ES-I3 (cell line): Measurements from ENCODE around the gene FBXO31.
"Not testable (repeated sequence)": the region's sequence is repeated elsewhere in the genome, so short reads cannot be mapped to it uniquely, and the experiment has no call there.

Experiments used
- H3K36me3 ChIP-seq: 2 replicates; pipeline ENCODE4 v1.6.1; 2013; ENCODE audit warnings: mild to moderate bottlenecking, low read length, control low read depth, moderate library complexity; ENCODE audit not compliant: insufficient read depth
- H3K4me1 ChIP-seq: 2 replicates; pipeline ENCODE4 v1.6.1; 2013; ENCODE audit warnings: mild to moderate bottlenecking, control low read depth, low read length; ENCODE audit not compliant: insufficient read depth
- H3K9ac ChIP-seq: 2 replicates; pipeline ENCODE4 v1.6.1; 2013; ENCODE audit warnings: low read depth, mild to moderate bottlenecking, low read length, moderate library complexity
- H3K9me3 ChIP-seq: 2 replicates; pipeline ENCODE4 v1.6.1; 2013; ENCODE audit warnings: mild to moderate bottlenecking, low read length, moderate library complexity; ENCODE audit not compliant: control insufficient read depth, insufficient read depth

Gene FBXO31

GRCh38 chr16:87384162-87384874 is 742 bp upstream of the FBXO31 start:
- H3K9ac ChIP-seq, result peak overlapping the region; percentile 94
- H3K36me3 ChIP-seq, result no peaks in the 10 kb centered on the region
- H3K4me1 ChIP-seq, result peaks cover 9% of the 10 kb centered on the region; the same call in 1 of the 2 replicates

GRCh38 chr16:87382023-87382785 is 1.4 kb downstream of the FBXO31 start:
- no peaks in the 10 kb centered on the region for H3K9me3 ChIP-seq
- no peaks in the 10 kb centered on the region for H3K36me3 ChIP-seq
- peak overlapping the region; percentile 94; the same call in 1 of the 2 replicates for H3K9ac ChIP-seq
- peaks cover 5% of the 10 kb centered on the region; the same call in 1 of the 2 replicates for H3K4me1 ChIP-seq

More at GRCh38 chr16:87384162-87384874, 742 bp upstream of the FBXO31 start:
- no peaks in the 10 kb centered on the region for H3K9me3 ChIP-seq

DNA sequence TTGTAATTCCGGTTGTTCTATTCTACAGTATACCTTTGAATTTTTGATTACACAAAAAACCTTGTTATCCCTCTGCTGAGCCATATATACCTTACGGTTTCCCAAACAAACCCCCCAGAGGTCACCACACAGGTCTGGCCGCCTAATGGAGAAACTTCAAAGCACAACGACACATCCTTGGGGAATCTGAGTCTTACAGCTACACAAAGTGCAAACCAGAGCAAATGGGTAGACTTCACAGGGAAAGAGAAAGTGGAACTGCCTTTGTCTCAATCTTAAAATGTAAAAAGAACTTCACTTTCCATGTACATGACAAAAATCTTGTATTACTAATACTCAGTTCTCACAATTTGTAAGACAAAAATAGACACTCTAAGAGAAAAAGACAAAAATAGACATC is 2.7 kb downstream of the FBXO31 start:
- H3K36me3 ChIP-seq, result no peaks in the 10 kb centered on the region
- peaks cover 5% of the 10 kb centered on the region; the same call in 1 of the 2 replicates for H3K4me1 ChIP-seq
- H3K9ac ChIP-seq, result no peak overlapping the region
- no peaks in the 10 kb centered on the region for H3K9me3 ChIP-seq

- H3K9ac ChIP-seq, result no peak overlapping the region
- peaks cover 5% of the 10 kb centered on the region; the same call in 1 of the 2 replicates for H3K4me1 ChIP-seq
- no peaks in the 10 kb centered on the region for H3K9me3 ChIP-seq
Observed at GRCh38 chr16:87380403-87380802, 3.2 kb downstream of the FBXO31 start.

DNA sequence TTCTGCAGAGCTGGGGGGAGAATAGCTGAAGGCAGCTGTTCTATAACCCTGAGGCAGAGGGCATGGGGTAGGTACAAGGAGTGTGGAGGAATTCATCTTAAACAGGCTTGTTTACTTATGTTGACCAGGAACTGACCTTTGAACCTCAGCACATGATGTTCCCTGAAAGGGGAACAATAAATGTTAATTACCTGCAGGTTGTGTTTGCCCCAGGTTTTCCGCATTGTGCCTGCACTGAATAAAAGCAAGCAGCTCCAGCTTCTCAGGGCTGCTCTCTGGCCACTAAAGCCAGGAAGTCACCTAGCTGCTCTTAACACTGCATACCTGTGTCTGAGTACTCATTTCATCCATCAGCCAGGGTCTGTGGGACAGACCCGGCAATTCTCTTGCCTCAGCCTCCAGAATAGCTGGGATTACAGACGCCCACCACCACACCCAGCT is 4.2 kb downstream of the FBXO31 start:
- H3K9me3 ChIP-seq, result not testable (repeated sequence)

More at GRCh38 chr16:87380403-87380802, 3.2 kb downstream of the FBXO31 start:
- no peaks in the 10 kb centered on the region for H3K36me3 ChIP-seq

GRCh38 chr16:87376660-87377059 is 6.9 kb downstream of the FBXO31 start:
- Histone ChIP-seq H3K9ac (no peak overlapping the region), H3K9me3 (no peaks in the 10 kb centered on the region), H3K4me1 (peaks cover 5% of the 10 kb centered on the region; the same call in 1 of the 2 replicates), H3K36me3 (no peaks in the 10 kb centered on the region)

More for the DNA sequence above, 4.2 kb downstream of the FBXO31 start:
- not testable (repeated sequence) for H3K9ac ChIP-seq, H3K36me3 ChIP-seq, H3K4me1 ChIP-seq

DNA sequence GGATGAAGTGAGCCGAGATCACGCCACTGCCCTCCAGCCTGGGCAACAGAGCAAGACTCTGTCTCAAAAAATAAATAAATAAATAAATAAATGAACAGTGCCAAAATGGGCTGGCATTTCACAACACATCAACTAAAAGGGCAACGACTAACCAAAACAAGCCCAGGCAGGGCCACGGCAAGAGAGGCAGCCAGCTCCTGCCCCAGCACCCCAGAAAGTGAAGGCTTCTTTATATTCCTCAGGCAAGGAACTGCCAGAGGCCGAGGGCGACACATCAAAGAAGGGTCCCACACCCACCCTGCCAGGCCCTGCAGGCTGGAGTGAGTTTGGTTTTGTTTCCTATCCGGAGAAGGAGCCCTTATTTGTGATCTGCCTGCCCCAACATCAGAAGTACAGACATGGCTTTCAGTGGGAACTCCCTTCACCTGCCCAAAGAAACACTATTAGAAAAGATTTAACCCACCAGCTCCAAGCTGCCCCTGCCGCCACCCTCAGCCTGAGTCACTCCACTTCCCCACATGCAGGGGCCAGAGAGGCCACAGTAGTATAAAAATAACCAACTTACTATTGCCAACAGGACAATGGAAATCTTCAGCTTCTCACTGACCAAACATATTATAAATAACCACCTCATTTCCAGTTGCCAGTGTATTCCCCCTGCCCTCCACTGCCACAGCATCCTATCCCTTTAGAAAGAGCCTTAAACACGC is 8.0 kb downstream of the FBXO31 start:
- Histone ChIP-seq H3K36me3 (no peaks in the 10 kb centered on the region), H3K4me1 (no peaks in the 10 kb centered on the region), H3K9me3 (no peaks in the 10 kb centered on the region), H3K9ac (no peak overlapping the region)

- Histone ChIP-seq H3K36me3 (no peaks in the 10 kb centered on the region), H3K9ac (no peak overlapping the region), H3K9me3 (no peaks in the 10 kb centered on the region), H3K4me1 (0 out of 2 replicates have a peak, but pooled peaks cover 2% of the 10 kb centered on the region)
Observed at GRCh38 chr16:87374313-87374712, 9.3 kb downstream of the FBXO31 start.

DNA sequence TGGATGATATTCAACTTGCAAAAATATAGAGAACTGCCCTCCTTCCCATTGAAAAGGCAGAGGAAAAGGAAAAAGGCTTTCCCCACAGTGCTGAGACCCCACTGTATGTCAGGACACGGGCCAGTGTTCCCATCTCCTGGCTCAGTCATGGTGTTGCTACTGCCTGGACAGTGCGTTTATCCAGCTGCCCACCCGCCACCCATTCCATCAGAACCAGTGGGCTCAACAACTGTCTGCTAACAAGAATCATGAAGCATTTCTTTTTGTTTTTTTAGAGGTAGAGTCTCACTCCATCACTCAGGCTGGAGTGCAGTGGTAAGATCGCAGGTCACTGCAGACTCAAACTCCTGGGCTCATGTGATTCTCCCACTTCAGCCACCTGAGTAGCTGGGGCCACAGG is 11.3 kb downstream of the FBXO31 start:
- Histone ChIP-seq H3K9me3 (no peaks in the 10 kb centered on the region), H3K36me3 (no peaks in the 10 kb centered on the region), H3K9ac (no peak overlapping the region), H3K4me1 (0 out of 2 replicates have a peak, but pooled peaks cover 3% of the 10 kb centered on the region)

DNA sequence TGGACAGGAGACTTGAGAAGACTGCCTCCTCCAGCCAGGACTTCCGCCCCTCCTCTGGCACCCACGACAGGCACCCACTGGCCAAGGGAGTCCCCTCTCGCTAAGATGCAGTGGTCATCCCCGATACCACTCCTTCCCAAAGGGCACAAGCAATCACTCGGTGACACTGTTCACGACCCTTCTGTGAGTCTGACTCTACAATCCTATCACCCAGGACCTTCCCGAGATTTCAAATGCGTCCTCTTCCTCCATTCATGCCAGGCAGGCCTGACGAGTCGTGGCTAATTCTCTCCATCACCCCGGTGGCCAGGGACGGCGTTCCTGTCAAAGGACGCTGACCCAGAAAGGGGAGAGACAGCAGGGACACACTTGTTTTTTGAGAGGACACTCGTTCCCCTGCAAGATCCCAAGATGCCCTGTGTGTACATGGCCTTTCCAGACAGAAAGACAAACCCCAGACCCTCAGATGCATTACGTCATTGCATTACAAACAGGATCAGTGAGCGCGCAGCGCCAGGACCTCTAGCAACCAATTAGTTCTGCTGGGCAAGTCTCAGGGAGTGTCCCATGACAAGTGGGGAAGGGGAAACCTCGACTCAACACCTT is 12.2 kb downstream of the FBXO31 start:
- H3K4me1 ChIP-seq, result 0 out of 2 replicates have a peak, but pooled peaks cover 3% of the 10 kb centered on the region
- H3K9me3 ChIP-seq, result no peaks in the 10 kb centered on the region
- H3K36me3 ChIP-seq, result no peaks in the 10 kb centered on the region
- H3K9ac ChIP-seq, result no peak overlapping the region

DNA sequence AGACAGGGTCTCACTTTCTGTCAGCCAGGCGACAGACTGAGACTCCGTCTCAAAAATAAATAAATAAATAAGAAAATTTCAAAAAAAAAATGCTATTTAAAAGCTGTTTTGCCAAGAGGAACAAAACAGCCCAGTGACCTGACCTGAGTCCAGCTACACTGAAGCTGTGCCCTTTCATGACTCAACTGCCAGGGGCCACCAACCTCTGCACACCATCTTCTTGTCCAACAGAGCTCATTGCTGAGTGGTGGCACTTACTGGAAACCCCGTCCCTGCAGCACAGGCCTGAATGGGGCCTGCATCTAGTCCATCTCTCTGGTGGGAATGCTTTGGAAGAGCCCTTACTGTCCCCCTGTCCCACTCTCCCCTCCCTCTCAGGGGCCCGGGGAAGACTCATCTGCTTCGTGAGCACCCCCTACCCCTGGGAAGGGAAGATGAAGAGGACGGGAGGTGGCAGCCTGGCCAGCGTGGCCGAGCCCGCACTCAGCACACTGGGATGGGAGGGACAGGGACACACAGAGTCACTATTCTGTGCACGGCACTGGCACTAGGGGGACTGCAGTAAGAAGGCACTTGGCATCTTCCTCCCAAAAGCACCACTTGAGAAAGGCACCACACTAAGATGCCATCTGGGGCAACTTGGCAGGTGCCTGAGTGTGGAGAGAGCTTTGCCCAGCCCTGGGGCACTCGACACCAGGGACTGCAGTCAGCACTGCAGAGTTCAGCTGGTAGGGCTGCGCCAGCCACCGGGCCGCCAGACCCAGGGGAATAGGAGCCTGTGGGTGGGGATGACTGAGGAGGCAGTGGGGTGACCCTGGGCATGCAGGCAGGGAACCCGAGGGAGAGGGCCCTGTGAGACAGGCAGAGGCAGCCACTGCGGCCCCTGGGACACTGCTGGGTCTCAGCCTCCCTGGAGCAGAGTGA is 13.5 kb downstream of the FBXO31 start:
- Histone ChIP-seq H3K4me1 (0 out of 2 replicates have a peak, but pooled peaks cover 3% of the 10 kb centered on the region), H3K36me3 (no peaks in the 10 kb centered on the region), H3K9me3 (no peaks in the 10 kb centered on the region), H3K9ac (no peak overlapping the region)

GRCh38 chr16:87369117-87369765 is 14.3 kb downstream of the FBXO31 start:
- H3K4me1 ChIP-seq, result 0 out of 2 replicates have a peak, but pooled peaks cover 3% of the 10 kb centered on the region
- no peaks in the 10 kb centered on the region for H3K9me3 ChIP-seq
- no peak overlapping the region for H3K9ac ChIP-seq
- no peaks in the 10 kb centered on the region for H3K36me3 ChIP-seq
